IMR-90 (cell line): ENCODE results near the gene SH2B3. TPM values are rescaled to one million over a fixed set of nuclear protein-coding genes. Genes with fewer than 3 reads are reported as not detected.
A peak's percentile ranks its signal among the peaks of the same experiment; 100 is the strongest.

Experiments
- ATAC-seq: fragments of 200-7000 bp; cut with Tn5 transposase; 2 replicates; pipeline ENCODE4 v1.9.1; 2020; ENCODE audit warnings: low read depth, mild to moderate bottlenecking, moderate library complexity
- BruUV-seq: library from RNA; stranded (reverse); fragments of 400-500 nt; replicated peaks from 2 replicates; lab custom pipeline; 2021; lab: Mats Ljungman, UMichigan
- CTCF ChIA-PET: fragments of 300-600 bp; formaldehyde crosslinking; extraction: SDS; loops from one replicate; lab custom pipeline; 2021; ENCODE audit warnings: antibody characterized with exemption; lab: Yijun Ruan, JAX
- POLR2A ChIA-PET: fragments of 300-600 bp; sonication (Branson Sonifier 250); formaldehyde crosslinking; loops from one replicate; lab custom pipeline; 2022; ENCODE audit warnings: antibody characterized with exemption; ENCODE audit not compliant: unreplicated experiment; lab: Charles Lee
- DNase-seq: peaks from one replicate; pipeline ENCODE4 v3.0.0; 2013
- H2AFZ ChIP-seq: replicated peaks from 2 replicates; pipeline ENCODE3; 2013; ENCODE audit warnings: low read length, mild to moderate bottlenecking; ENCODE audit not compliant: poor library complexity
- H2AK5ac ChIP-seq: 2 replicates; pipeline ENCODE4 v1.6.1; 2013; ENCODE audit warnings: low read depth, low read length, inconsistent platforms
- H2AK9ac ChIP-seq: replicated peaks from 2 replicates; pipeline ENCODE3; 2013; ENCODE audit warnings: mild to moderate bottlenecking, low read depth, low read length, moderate library complexity; ENCODE audit not compliant: poor library complexity
- H2BK120ac ChIP-seq: 2 replicates; pipeline ENCODE4 v1.6.1; 2013; ENCODE audit warnings: low read depth, low read length, inconsistent platforms
- H2BK15ac ChIP-seq: 3 replicates; pipeline ENCODE4 v1.6.1; 2013; ENCODE audit warnings: low read depth, low read length, inconsistent platforms
- H2BK20ac ChIP-seq: 2 replicates; pipeline ENCODE4 v1.6.1; 2013; ENCODE audit warnings: low read depth, mild to moderate bottlenecking, inconsistent platforms, low read length, moderate library complexity
- H2BK5ac ChIP-seq: 2 replicates; pipeline ENCODE4 v1.6.1; 2013; ENCODE audit warnings: mild to moderate bottlenecking, low read depth, low read length, inconsistent platforms; ENCODE audit not compliant: poor library complexity, severe bottlenecking
- H3K14ac ChIP-seq: replicated peaks from 2 replicates; pipeline ENCODE4 v1.6.1; 2013; ENCODE audit warnings: low read depth, low read length, inconsistent platforms
- H3K18ac ChIP-seq: 2 replicates; pipeline ENCODE4 v1.6.1; 2013; ENCODE audit warnings: low read depth, low read length, control low read depth
- H3K23ac ChIP-seq: 2 replicates; pipeline ENCODE4 v1.6.1; 2013; ENCODE audit warnings: low read depth, low read length, inconsistent platforms
- H3K27ac ChIP-seq: 2 replicates; pipeline ENCODE4 v1.5.1; 2013; ENCODE audit warnings: mild to moderate bottlenecking, control low read depth, low read length; ENCODE audit not compliant: insufficient read depth
- H3K27me3 ChIP-seq: 2 replicates; pipeline ENCODE4 v1.6.1; 2013; ENCODE audit warnings: low read length; ENCODE audit not compliant: control insufficient read depth, insufficient read depth
- H3K36me3 ChIP-seq: 2 replicates; pipeline ENCODE4 v1.6.1; 2013; ENCODE audit warnings: low read length, mixed read lengths; ENCODE audit not compliant: control insufficient read depth, insufficient read depth
- H3K4ac ChIP-seq: 2 replicates; pipeline ENCODE4 v1.6.1; 2013; ENCODE audit warnings: low read depth, low read length, inconsistent platforms
- H3K4me1 ChIP-seq: 2 replicates; pipeline ENCODE4 v1.6.1; 2013; ENCODE audit warnings: low read length, mixed read lengths; ENCODE audit not compliant: control insufficient read depth, insufficient read depth
- H3K4me2 ChIP-seq: 2 replicates; pipeline ENCODE4 v1.6.1; 2013; ENCODE audit warnings: low read depth, mild to moderate bottlenecking, control low read depth, low read length, moderate library complexity
- H3K4me3 ChIP-seq: 2 replicates; pipeline ENCODE4 v1.5.1; 2013; ENCODE audit warnings: low read depth, mild to moderate bottlenecking, control low read depth, low read length, moderate library complexity; ENCODE audit not compliant: insufficient read depth
- H3K56ac ChIP-seq: 2 replicates; pipeline ENCODE4 v1.6.1; 2013; ENCODE audit warnings: low read length, inconsistent platforms; ENCODE audit not compliant: insufficient read depth; ENCODE audit errors: extremely low read depth
- H3K79me1 ChIP-seq, 2 experiments: 2 replicates each; pipeline ENCODE4 v1.6.1; 2013; ENCODE audit warnings: low read length in 2 of 2, inconsistent platforms in 1 of 2, low read depth in 1 of 2
- H3K9ac ChIP-seq: 2 replicates; pipeline ENCODE4 v1.6.1; 2013; ENCODE audit warnings: low read depth, low read length, control low read depth
- H3K9me1 ChIP-seq: 2 replicates; pipeline ENCODE4 v1.6.1; 2013; ENCODE audit warnings: low read length, inconsistent platforms; ENCODE audit not compliant: insufficient read depth
- H3K9me3 ChIP-seq: 2 replicates; pipeline ENCODE4 v1.6.1; 2013; ENCODE audit warnings: low read length; ENCODE audit not compliant: control insufficient read depth, insufficient read depth
- H4K20me1 ChIP-seq: 2 replicates; pipeline ENCODE4 v1.6.1; 2013; ENCODE audit warnings: low read length, inconsistent platforms; ENCODE audit not compliant: insufficient read depth
- H4K5ac ChIP-seq: 2 replicates; pipeline ENCODE4 v1.6.1; 2013; ENCODE audit warnings: mild to moderate bottlenecking, low read depth, low read length, control low read depth
- H4K8ac ChIP-seq, 2 experiments: 2 replicates each; pipeline ENCODE4 v1.6.1; 2013; ENCODE audit warnings: low read depth in 2 of 2, low read length in 2 of 2, control low read depth in 1 of 2, inconsistent platforms in 1 of 2
- H4K91ac ChIP-seq: 2 replicates; pipeline ENCODE4 v1.6.1; 2013; ENCODE audit warnings: low read depth, low read length, inconsistent platforms; ENCODE audit not compliant: insufficient read depth
- ELK1 ChIP-seq: fragments of 150-350 bp; IDR thresholded peaks from 2 replicates; pipeline ENCODE4 v1.6.1; 2016; ENCODE audit warnings: low read depth, mild to moderate bottlenecking, low read length, moderate library complexity, borderline replicate concordance
- RCOR1 ChIP-seq: IDR thresholded peaks from 2 replicates; pipeline ENCODE4 v1.6.1; 2012; ENCODE audit warnings: mild to moderate bottlenecking, low read length, improper control_type of control experiment; ENCODE audit not compliant: insufficient replicate concordance
- WGBS, 2 experiments: methylation state at CpG; one replicate each; pipeline versions ENCODE4 v1.1.5 to v1.1.7; 2013; ENCODE audit warnings: missing lambda C conversion rate in 2 of 2; ENCODE audit not compliant: insufficient read length in 1 of 2; ENCODE audit errors: extremely low coverage in 2 of 2; 5-methylcytosine and 5-hydroxymethylcytosine counted together
- dilution Hi-C: fragments of 300-500 bp; cut with HindIII; formaldehyde crosslinking; loops from one replicate; pipeline ENCODE4 v1.14.3; 2018; ENCODE audit warnings: low sequenced_read_pairs; ENCODE audit not compliant: unreplicated experiment
- in situ Hi-C: fragments of 300-500 bp; cut with MboI; formaldehyde crosslinking; loops from 3 replicates; pipeline ENCODE4 v1.14.3; 2019; ENCODE audit warnings: low sequenced_read_pairs, inconsistent platforms, mixed read lengths
- intact Hi-C: fragments of 100-400 bp; cut with micrococcal nuclease; formaldehyde crosslinking; loops from 2 replicates; pipeline ENCODE4 v1.10.0; 2022
- polyA plus RNA-seq, 3 experiments: library from polyadenylated mRNA; depleted of rRNA; stranded (reverse); fragments of >200 nt; gene quantifications; 2 replicates each; pipeline ENCODE4 v1.2.3, GENCODE V29; 2012; ENCODE audit warnings: low replicate concordance in 1 of 3
- total RNA-seq: library from RNA; depleted of rRNA; stranded (reverse); fragments of >200 nt; gene quantifications from 2 replicates; pipeline ENCODE4 v1.2.3, GENCODE V29; 2012

Gene SH2B3
- total and polyA plus RNA-seq, 2 of the 4 experiments (the other 2 are of a cell fraction) = 9.3 to 20.2 TPM

GRCh38 chr12:111408116-111408440 lies 2.4 kb downstream of the SH2B3 start:
- ChIA-PET CTCF (interaction anchor here (0.7 to 1.3 kb wide), 2 partner anchors 44 kb away, joined by 3 to 4 read pairs; no protein-coding TSS in a partner anchor), POLR2A (no interaction called here)
- DNase-seq = no peak
- Histone ChIP-seq H3K4me2 (no peak overlapping the region), H2BK15ac (no peak overlapping the region; the same call in 2 of the 3 replicates), H4K5ac (no peak overlapping the region), H3K9me3 (no peaks in the 10 kb centered on the region), H4K91ac (no peak overlapping the region), H3K14ac (no peak overlapping the region), H2BK5ac (no peak overlapping the region), H3K36me3 (no peaks in the 10 kb centered on the region; the same call in 1 of the 2 replicates), H3K27me3 (no peaks in the 10 kb centered on the region), H3K27ac (no peak overlapping the region; the same call in 1 of the 2 replicates), H3K23ac (peak overlapping the region; percentile 53; the same call in 1 of the 2 replicates), H2AFZ (no peak overlapping the region), H4K20me1 (peaks cover 28% of the 10 kb centered on the region), H2BK120ac (no peak overlapping the region; the same call in 1 of the 2 replicates), H3K79me1 (peaks cover 7 to 64% of the 10 kb centered on the region in 2 experiments; a peak in 3 of 4 replicates), H3K9ac (no peak overlapping the region), H3K4ac (no peak overlapping the region; the same call in 1 of the 2 replicates), H3K18ac (no peak overlapping the region), H3K9me1 (peaks cover 15% of the 10 kb centered on the region), H3K4me1 (peaks cover 35% of the 10 kb centered on the region), H4K8ac (0 out of 4 replicates have a peak overlapping the region, but pooled peaks of 1 of the 2 experiments have one; percentile 22), H2AK9ac (no peak overlapping the region), H2BK20ac (no peak overlapping the region; the same call in 1 of the 2 replicates), H3K56ac (no peak overlapping the region), H2AK5ac (peak overlapping the region; percentile 88; the same call in 1 of the 2 replicates), H3K4me3 (no peak overlapping the region)
- no TSS peak for BruUV-seq
- ATAC-seq = no peak
- no CpG with 5 or more reads among the region's 1 CpG for WGBS, 2 experiments
- dilution Hi-C loops (no loop called here), intact Hi-C loops (no loop called here), in situ Hi-C loops (no loop called here)
- TF ChIP-seq RCOR1 (peak; percentile 75), ELK1 (no peak)
